ENCODE results near the gene C1orf232. TPM values are rescaled to one million over a fixed set of nuclear protein-coding genes. Genes with fewer than 3 reads are reported as not detected.

C1orf232 gene
- total RNA-seq, 1 donor from 2014 or later, result not detected

- no peak for DNase-seq (ENCODE audit: extremely low spot score, unreplicated experiment)
- Mint-ChIP-seq H3K27ac (ENCODE audit: unreplicated experiment) (no peak overlapping the region), H3K27me3 (ENCODE audit: unreplicated experiment) (no peaks in the 10 kb centered on the region), H3K4me1 (ENCODE audit: unreplicated experiment) (peaks cover 5% of the 10 kb centered on the region), H3K9me3 (ENCODE audit: unreplicated experiment) (no peaks in the 10 kb centered on the region), H3K36me3 (ENCODE audit: unreplicated experiment) (no peaks in the 10 kb centered on the region), H3K4me3 (ENCODE audit: unreplicated experiment) (no peak overlapping the region)
- TF ChIP-seq CTCF (IDR thresholded peaks at IDR 0.05), result no peak
Measured at GRCh38 chr1:26180010-26180506, 11.3 kb upstream of the C1orf232 start.

- H3K27ac Mint-ChIP-seq (ENCODE audit: unreplicated experiment), result peak within 1 kb of the TSS; percentile 18
- TF ChIP-seq CTCF (IDR thresholded peaks at IDR 0.05), result no peak
- peaks cover 5% of the 10 kb centered on the region for H3K4me1 Mint-ChIP-seq (ENCODE audit: unreplicated experiment)
- H3K36me3 Mint-ChIP-seq (ENCODE audit: unreplicated experiment), result no peaks in the 10 kb centered on the region
- H3K9me3 Mint-ChIP-seq (ENCODE audit: unreplicated experiment), result no peaks in the 10 kb centered on the region
- H3K4me3 Mint-ChIP-seq (ENCODE audit: unreplicated experiment), result no peak within 1 kb of the TSS
- no peaks in the 10 kb centered on the region for H3K27me3 Mint-ChIP-seq (ENCODE audit: unreplicated experiment)
- DNase-seq (ENCODE audit: extremely low spot score, unreplicated experiment), result no peak
Measured at GRCh38 chr1:26177182-26177684, 8.5 kb upstream of the C1orf232 start, which contains the start of gene CNKSR1. Gene CNKSR1 (plus strand): TSS chr1:26177491. CDS start chr1:26177548, 57 bp downstream.

- no peaks in the 10 kb centered on the region for H3K36me3 Mint-ChIP-seq (ENCODE audit: unreplicated experiment)
- TF ChIP-seq CTCF (IDR thresholded peaks at IDR 0.05), result no peak
- no peaks in the 10 kb centered on the region for H3K27me3 Mint-ChIP-seq (ENCODE audit: unreplicated experiment)
- no peaks in the 10 kb centered on the region for H3K9me3 Mint-ChIP-seq (ENCODE audit: unreplicated experiment)
- H3K4me1 Mint-ChIP-seq (ENCODE audit: unreplicated experiment), result peaks cover 7% of the 10 kb centered on the region
- no peak overlapping the region for H3K27ac Mint-ChIP-seq (ENCODE audit: unreplicated experiment)
- no peak for DNase-seq (ENCODE audit: extremely low spot score, unreplicated experiment)
- H3K4me3 Mint-ChIP-seq (ENCODE audit: unreplicated experiment), result no peak overlapping the region
Measured at GRCh38 chr1:26175346-26175745, 6.6 kb upstream of the C1orf232 start.

GRCh38 chr1:26171084-26172072 lies 2.6 kb upstream of the C1orf232 start, which contains the start of gene ZNF593OS:
Gene ZNF593OS (minus strand): TSS chr1:26171832. CDS start chr1:26171661, 171 bp downstream.
- no peaks in the 10 kb centered on the region for H3K36me3 Mint-ChIP-seq (ENCODE audit: unreplicated experiment)
- H3K9me3 Mint-ChIP-seq (ENCODE audit: unreplicated experiment), result no peaks in the 10 kb centered on the region
- H3K4me3 Mint-ChIP-seq (ENCODE audit: unreplicated experiment), result peak within 1 kb of the TSS; percentile 88
- H3K4me1 Mint-ChIP-seq (ENCODE audit: unreplicated experiment), result peaks cover 6% of the 10 kb centered on the region
- DNase-seq (ENCODE audit: extremely low spot score, unreplicated experiment), result no peak
- no peak within 1 kb of the TSS for H3K27ac Mint-ChIP-seq (ENCODE audit: unreplicated experiment)
- TF ChIP-seq CTCF (IDR thresholded peaks at IDR 0.05), result no peak
- H3K27me3 Mint-ChIP-seq (ENCODE audit: unreplicated experiment), result no peaks in the 10 kb centered on the region

GRCh38 chr1:26170472-26170821 lies 1.7 kb upstream of the C1orf232 start:
- no peaks in the 10 kb centered on the region for H3K27me3 Mint-ChIP-seq (ENCODE audit: unreplicated experiment)
- no peak for DNase-seq (ENCODE audit: extremely low spot score, unreplicated experiment)
- peak overlapping the region; percentile 88 for H3K4me3 Mint-ChIP-seq (ENCODE audit: unreplicated experiment)
- no peak for TF ChIP-seq CTCF (IDR thresholded peaks at IDR 0.05)
- H3K4me1 Mint-ChIP-seq (ENCODE audit: unreplicated experiment), result peaks cover 8% of the 10 kb centered on the region
- no peaks in the 10 kb centered on the region for H3K9me3 Mint-ChIP-seq (ENCODE audit: unreplicated experiment)
- no peaks in the 10 kb centered on the region for H3K36me3 Mint-ChIP-seq (ENCODE audit: unreplicated experiment)
- H3K27ac Mint-ChIP-seq (ENCODE audit: unreplicated experiment), result peak overlapping the region; percentile 86
